SJSA1 (cell line): ENCODE measurements around the gene SALL3. TPM values are rescaled to one million over a fixed set of nuclear protein-coding genes. Genes with fewer than 3 reads are reported as not detected.
"Not testable (repeated sequence)": the region's sequence is repeated elsewhere in the genome, so short reads cannot be mapped to it uniquely, and the experiment has no call there.

Source experiments
- DNase-seq, 2 experiments: peaks; one replicate each; pipeline ENCODE4 v3.0.0-alpha.2; 2015 to 2020; ENCODE audit warnings: low spot score in 2 of 2, low read depth in 1 of 2
- H3K27ac ChIP-seq: fragments of 250-450 bp; sonication (Bioruptor Pico); 2 replicates; pipeline ENCODE4 v1.5.1; 2020; ENCODE audit warnings: mild to moderate bottlenecking, moderate library complexity
- H3K27me3 ChIP-seq: fragments of 250-450 bp; sonication (Bioruptor Pico); replicated peaks from 2 replicates; pipeline ENCODE4 v1.5.1; 2020; ENCODE audit warnings: mild to moderate bottlenecking, moderate library complexity
- H3K36me3 ChIP-seq: fragments of 250-450 bp; sonication (Bioruptor Pico); 2 replicates; pipeline ENCODE4 v1.5.1; 2020; ENCODE audit warnings: mild to moderate bottlenecking
- H3K4me1 ChIP-seq: fragments of 250-450 bp; sonication (Bioruptor Pico); replicated peaks from 2 replicates; pipeline ENCODE4 v1.6.1; 2021; ENCODE audit warnings: mild to moderate bottlenecking
- H3K4me3 ChIP-seq: fragments of 250-450 bp; sonication (Bioruptor Pico); 2 replicates; pipeline ENCODE4 v1.5.1; 2020; ENCODE audit warnings: mild to moderate bottlenecking
- H3K9me3 ChIP-seq: fragments of 250-450 bp; sonication (Bioruptor Pico); replicated peaks from 2 replicates; pipeline ENCODE4 v1.5.1; 2020; ENCODE audit warnings: mild to moderate bottlenecking
- total RNA-seq: library from RNA; depleted of rRNA; stranded (reverse); fragments of >200 nt; shearing (Covaris generic); gene quantifications from 2 replicates; pipeline ENCODE4 v1.2.3, GENCODE V29; 2014

SALL3 gene
- total RNA-seq, 1 experiment from 2014 or later = 0.03 TPM

- Histone ChIP-seq H3K4me3 (no peak overlapping the region), H3K9me3 (peaks cover 6% of the 10 kb centered on the region), H3K27me3 (no peaks in the 10 kb centered on the region), H3K4me1 (no peaks in the 10 kb centered on the region), H3K27ac (no peak overlapping the region), H3K36me3 (no peaks in the 10 kb centered on the region)
- DNase-seq = no peak
Measured at GRCh38 chr18:78948707-78949106, 30.9 kb upstream of the SALL3 start.

- Histone ChIP-seq H3K27me3 (no peaks in the 10 kb centered on the region), H3K9me3 (peaks cover 6% of the 10 kb centered on the region), H3K36me3 (no peaks in the 10 kb centered on the region), H3K27ac (no peak overlapping the region), H3K4me3 (no peak overlapping the region), H3K4me1 (no peaks in the 10 kb centered on the region)
- DNase-seq = no peak
Measured at GRCh38 chr18:78949216-78949615, 30.4 kb upstream of the SALL3 start.

GRCh38 chr18:78950386-78950785 lies 29.2 kb upstream of the SALL3 start:
- Histone ChIP-seq H3K36me3 (no peaks in the 10 kb centered on the region), H3K9me3 (peaks cover 6% of the 10 kb centered on the region)

GRCh38 chr18:78953566-78953965 lies 26.1 kb upstream of the SALL3 start:
- no peak overlapping the region for H3K4me3 ChIP-seq
- no peak overlapping the region for H3K27ac ChIP-seq
- no peak for DNase-seq
- peaks cover 4% of the 10 kb centered on the region for H3K9me3 ChIP-seq
- H3K36me3 ChIP-seq = no peaks in the 10 kb centered on the region
- H3K4me1 ChIP-seq = no peaks in the 10 kb centered on the region
- H3K27me3 ChIP-seq = no peaks in the 10 kb centered on the region

More at GRCh38 chr18:78950386-78950785, 29.2 kb upstream of the SALL3 start:
- H3K27me3 ChIP-seq = no peaks in the 10 kb centered on the region
- H3K4me1 ChIP-seq = no peaks in the 10 kb centered on the region
- DNase-seq = no peak
- no peak overlapping the region for H3K27ac ChIP-seq
- H3K4me3 ChIP-seq = no peak overlapping the region

GRCh38 chr18:78955051-78955450 lies 24.6 kb upstream of the SALL3 start:
- H3K36me3 ChIP-seq = no peaks in the 10 kb centered on the region
- no peaks in the 10 kb centered on the region for H3K4me1 ChIP-seq
- no peak for DNase-seq
- peaks cover 4% of the 10 kb centered on the region for H3K9me3 ChIP-seq
- no peak overlapping the region for H3K4me3 ChIP-seq
- no peak overlapping the region for H3K27ac ChIP-seq
- H3K27me3 ChIP-seq = no peaks in the 10 kb centered on the region

DNA sequence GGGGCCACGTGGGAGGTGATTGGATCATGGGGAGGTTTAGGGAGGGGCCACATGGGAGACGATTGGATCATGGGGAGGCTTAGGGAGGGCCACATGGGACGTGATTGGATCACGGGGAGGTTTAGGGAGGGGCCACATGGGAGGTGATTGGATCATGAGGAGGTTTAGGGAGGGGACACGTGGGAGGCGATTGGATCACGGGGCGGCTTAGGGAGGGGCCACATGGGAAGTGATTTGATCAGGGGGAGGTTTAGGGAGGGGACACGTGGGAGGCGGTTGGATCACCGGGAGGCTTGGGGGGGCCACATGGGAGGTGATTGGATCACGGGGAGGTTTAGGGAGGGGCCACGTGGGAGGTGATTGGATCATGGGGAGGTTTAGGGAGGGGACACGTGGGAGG lies 22.5 kb upstream of the SALL3 start:
- Histone ChIP-seq H3K4me3 (no peak overlapping the region), H3K36me3 (no peaks in the 10 kb centered on the region), H3K27me3 (no peaks in the 10 kb centered on the region), H3K9me3 (peaks cover 11% of the 10 kb centered on the region), H3K27ac (no peak overlapping the region), H3K4me1 (no peaks in the 10 kb centered on the region)
- DNase-seq = no peak

DNA sequence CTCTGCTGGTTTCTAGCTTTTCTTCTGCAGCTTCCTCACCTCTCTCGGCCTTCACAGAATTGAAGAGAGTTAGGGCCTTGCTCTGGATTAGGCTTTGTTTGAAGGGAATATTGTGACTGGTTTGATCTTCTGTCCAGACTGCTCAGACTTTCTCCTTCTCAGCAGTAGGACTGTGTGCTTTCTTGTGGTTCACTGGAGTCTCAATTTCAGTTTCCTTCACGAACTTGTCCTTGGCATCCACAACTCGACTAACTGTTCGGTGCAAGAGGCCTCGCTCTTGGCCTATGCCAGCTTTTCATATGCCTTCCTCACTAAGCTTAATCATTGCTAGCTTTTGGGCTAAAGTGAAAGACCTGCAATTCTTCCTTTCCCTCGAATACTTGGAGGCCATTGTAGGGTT lies 18.9 kb upstream of the SALL3 start:
- no peak overlapping the region for H3K27ac ChIP-seq
- DNase-seq = no peak
- no peaks in the 10 kb centered on the region for H3K36me3 ChIP-seq
- H3K9me3 ChIP-seq = peaks cover 22% of the 10 kb centered on the region
- H3K4me1 ChIP-seq = no peaks in the 10 kb centered on the region
- H3K27me3 ChIP-seq = no peaks in the 10 kb centered on the region
- no peak overlapping the region for H3K4me3 ChIP-seq

- DNase-seq = no peak
- Histone ChIP-seq H3K4me3 (no peak overlapping the region), H3K4me1 (no peaks in the 10 kb centered on the region), H3K27me3 (no peaks in the 10 kb centered on the region), H3K36me3 (no peaks in the 10 kb centered on the region), H3K9me3 (peaks cover 22% of the 10 kb centered on the region), H3K27ac (no peak overlapping the region)
Measured at GRCh38 chr18:78962098-78962497, 17.5 kb upstream of the SALL3 start.

GRCh38 chr18:78964727-78965126 lies 14.9 kb upstream of the SALL3 start:
- not testable (repeated sequence) for H3K4me1 ChIP-seq, H3K27ac ChIP-seq, H3K27me3 ChIP-seq, H3K36me3 ChIP-seq, H3K4me3 ChIP-seq, DNase-seq
- peaks cover 22% of the 10 kb centered on the region for H3K9me3 ChIP-seq

DNA sequence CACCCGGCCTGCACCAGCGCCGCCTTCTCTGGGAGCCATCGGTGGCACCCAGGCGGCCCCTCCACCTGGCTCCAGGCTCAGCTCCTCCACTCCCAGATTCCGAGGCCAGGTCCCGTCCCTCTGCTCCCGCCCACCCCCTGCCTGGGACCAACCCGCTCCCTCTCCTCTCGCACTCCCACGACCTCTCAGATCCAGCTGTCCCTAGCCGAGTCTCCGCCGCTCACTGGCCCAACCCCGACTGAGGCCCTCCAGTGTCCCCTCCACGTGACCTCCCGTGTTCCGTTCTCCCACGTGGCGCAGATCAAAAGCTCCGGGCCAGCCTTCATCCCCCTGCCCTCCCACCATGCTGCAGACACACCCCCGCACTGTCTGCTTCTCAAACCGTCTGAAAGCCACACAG lies 14.4 kb upstream of the SALL3 start:
- Histone ChIP-seq H3K36me3 (no peaks in the 10 kb centered on the region), H3K27ac (no peak overlapping the region), H3K27me3 (no peaks in the 10 kb centered on the region), H3K9me3 (peaks cover 20% of the 10 kb centered on the region), H3K4me1 (no peaks in the 10 kb centered on the region), H3K4me3 (no peak overlapping the region)
- no peak for DNase-seq

DNA sequence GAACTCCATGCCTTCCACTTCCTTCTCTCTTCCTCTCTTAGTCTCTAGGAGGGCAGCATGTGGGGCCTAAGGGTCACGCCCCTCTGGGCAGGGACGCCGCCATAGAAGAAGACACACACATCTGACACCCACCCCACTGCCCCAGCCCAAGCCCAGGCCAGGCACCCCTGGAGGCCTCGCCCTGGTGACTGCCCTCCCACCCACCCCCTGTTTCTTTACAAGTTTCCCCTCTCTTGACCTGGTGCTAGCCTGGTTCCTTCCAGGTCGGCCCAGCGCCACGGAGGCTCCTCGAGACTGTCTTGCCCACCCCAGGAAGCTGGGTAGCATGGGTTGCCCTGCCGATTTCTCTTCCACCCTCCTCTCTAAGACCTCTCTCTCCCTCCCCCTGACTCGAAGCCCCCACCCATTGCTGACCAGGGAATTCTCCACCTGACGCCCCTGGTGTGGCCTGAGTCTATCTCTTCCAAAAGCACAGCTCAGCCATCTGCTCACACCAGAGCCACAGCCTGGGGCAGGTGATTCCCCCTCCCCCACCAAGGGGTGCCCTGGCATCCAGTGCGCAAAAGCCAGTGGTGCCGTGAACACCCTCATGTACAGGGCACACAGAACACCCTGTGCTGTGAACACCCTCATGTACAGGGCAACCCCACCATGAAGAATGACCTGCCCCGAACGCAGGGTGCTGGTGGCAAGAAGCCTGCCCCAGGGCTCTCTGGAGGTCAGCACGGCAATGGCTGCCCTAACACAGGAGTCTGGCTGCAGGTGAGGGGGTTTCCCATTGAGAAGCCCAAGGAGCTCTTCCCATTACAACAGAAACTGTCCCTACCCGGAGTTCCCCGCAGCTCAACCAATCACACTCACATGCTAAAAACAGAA lies 13.5 kb upstream of the SALL3 start:
- Histone ChIP-seq H3K9me3 (peaks cover 17% of the 10 kb centered on the region), H3K4me1 (no peaks in the 10 kb centered on the region), H3K27ac (no peak overlapping the region), H3K36me3 (no peaks in the 10 kb centered on the region), H3K4me3 (no peak overlapping the region), H3K27me3 (no peaks in the 10 kb centered on the region)
- DNase-seq = no peak

GRCh38 chr18:78966793-78967106 lies 12.9 kb upstream of the SALL3 start:
- no peak for DNase-seq
- H3K36me3 ChIP-seq = no peaks in the 10 kb centered on the region
- H3K9me3 ChIP-seq = peaks cover 16% of the 10 kb centered on the region
- no peak overlapping the region for H3K27ac ChIP-seq
- H3K4me3 ChIP-seq = no peak overlapping the region
- no peaks in the 10 kb centered on the region for H3K4me1 ChIP-seq
- no peaks in the 10 kb centered on the region for H3K27me3 ChIP-seq

- Histone ChIP-seq H3K4me3 (no peak overlapping the region), H3K4me1 (no peaks in the 10 kb centered on the region), H3K36me3 (no peaks in the 10 kb centered on the region), H3K27ac (no peak overlapping the region), H3K9me3 (peaks cover 11% of the 10 kb centered on the region; the same call in 1 of the 2 replicates), H3K27me3 (no peaks in the 10 kb centered on the region)
- no peak for DNase-seq
Measured at GRCh38 chr18:78967692-78968091, 11.9 kb upstream of the SALL3 start.

- Histone ChIP-seq H3K27ac (no peak overlapping the region), H3K4me3 (no peak overlapping the region), H3K27me3 (no peaks in the 10 kb centered on the region), H3K9me3 (peaks cover 18% of the 10 kb centered on the region; the same call in 1 of the 2 replicates), H3K36me3 (no peaks in the 10 kb centered on the region), H3K4me1 (no peaks in the 10 kb centered on the region)
- DNase-seq = no peak
Measured at GRCh38 chr18:78969574-78970315, 9.9 kb upstream of the SALL3 start.
